ENCODE data around the gene SLX4IP. TPM values are rescaled to one million over a fixed set of nuclear protein-coding genes. Genes with fewer than 3 reads are reported as not detected.

The SLX4IP gene
- total and polyA plus RNA-seq, 12 donors, result 2.8 to 8.2 (median 4.8) TPM

- no peak overlapping the region for H3K4me3 ChIP-seq
- H3K9me3 ChIP-seq (replicated peaks in 1 of 3), result no peaks in the 10 kb centered on the region
- no peaks in the 10 kb centered on the region for H3K36me3 ChIP-seq (replicated peaks in 1 of 2)
- H3K27me3 ChIP-seq, result no peaks in the 10 kb centered on the region
- peaks cover 0 to 14% of the 10 kb centered on the region in 2 donors for H3K4me1 ChIP-seq (replicated peaks in 1 of 2)
- no peak for DNase-seq
- intact Hi-C loops (cut with DNase I), result no loop called here
- peak overlapping the region in 2 of 5 donors; percentile 20 to 58 for H3K27ac ChIP-seq
- 93 to 100% (median 95%) methylated on average over 3 of the region's 3 CpGs for WGBS, 4 donors
- TF ChIP-seq POLR2A (IDR thresholded peaks at IDR 0.05) (no peak), CTCF (IDR thresholded peaks at IDR 0.05) (no peak)
These were observed 170.6 kb downstream of the SLX4IP start for GRCh38 chr20:10605547-10606195.

GRCh38 chr20:10609276-10609675 is 174.2 kb downstream of the SLX4IP start:
- no peak overlapping the region for H3K4me3 ChIP-seq
- no peaks in the 10 kb centered on the region for H3K27me3 ChIP-seq
- WGBS, 4 donors, result 81 to 92% (median 87%) methylated on average over 2 of the region's 2 CpGs
- intact Hi-C loops (cut with DNase I), result no loop called here
- TF ChIP-seq CTCF (IDR thresholded peaks at IDR 0.05) (no peak), POLR2A (IDR thresholded peaks at IDR 0.05) (no peak)
- peak overlapping the region in 2 of 5 donors; percentile 70 to 75 for H3K27ac ChIP-seq
- H3K4me1 ChIP-seq (replicated peaks in 1 of 2), result peaks cover 0 to 12% of the 10 kb centered on the region in 2 donors
- H3K36me3 ChIP-seq (replicated peaks in 1 of 2), result no peaks in the 10 kb centered on the region
- no peaks in the 10 kb centered on the region for H3K9me3 ChIP-seq (replicated peaks in 1 of 3)
- DNase-seq, result peak in 6 of 7 donors; percentile 32 to 66 (median 48)

GRCh38 chr20:10609770-10610169 is 174.7 kb downstream of the SLX4IP start:
- no peaks in the 10 kb centered on the region for H3K27me3 ChIP-seq
- no peak overlapping the region for H3K4me3 ChIP-seq
- no peak for TF ChIP-seq POLR2A (IDR thresholded peaks at IDR 0.05)
- TF ChIP-seq CTCF (IDR thresholded peaks at IDR 0.05), result no peak
- peak overlapping the region in 2 of 5 donors; percentile 70 to 75 for H3K27ac ChIP-seq
- DNase-seq, result no peak
- intact Hi-C loops (cut with DNase I), result no loop called here
- H3K36me3 ChIP-seq (replicated peaks in 1 of 2), result no peaks in the 10 kb centered on the region
- peaks cover 0 to 8% of the 10 kb centered on the region in 2 donors for H3K4me1 ChIP-seq (replicated peaks in 1 of 2)
- no peaks in the 10 kb centered on the region for H3K9me3 ChIP-seq (replicated peaks in 1 of 3)

- H3K27me3 ChIP-seq, result no peaks in the 10 kb centered on the region
- WGBS, 4 donors, result 75 to 88% (median 81%) methylated on average over 5 of the region's 5 CpGs
- H3K36me3 ChIP-seq (replicated peaks in 1 of 2), result no peaks in the 10 kb centered on the region
- no peak for DNase-seq
- H3K4me3 ChIP-seq, result no peak overlapping the region
- no peaks in the 10 kb centered on the region for H3K9me3 ChIP-seq (replicated peaks in 1 of 3)
- intact Hi-C loops (cut with DNase I), result no loop called here
- H3K27ac ChIP-seq, result peak overlapping the region in 1 of 5 donors; percentile 52
- peaks cover 0 to 3% of the 10 kb centered on the region in 2 donors for H3K4me1 ChIP-seq (replicated peaks in 1 of 2)
- TF ChIP-seq POLR2A (IDR thresholded peaks at IDR 0.05) (no peak), CTCF (IDR thresholded peaks at IDR 0.05) (no peak)
These were observed 175.1 kb downstream of the SLX4IP start for GRCh38 chr20:10610251-10610650.

Data from adrenal gland (tissue), 12 donors.